Duodenal mucosa (tissue), 2 donors: Measurements from ENCODE around the gene PLXNB3.
"Not testable (repeated sequence)": the region's sequence is repeated elsewhere in the genome, so short reads cannot be mapped to it uniquely, and the experiment has no call there.

ENCODE experiments used
- H3K27ac ChIP-seq: one replicate; pipeline ENCODE4 v1.7.0; 2013; ENCODE audit warnings: low read depth, low read length
- H3K27me3 ChIP-seq, 2 donors: one replicate each; pipeline ENCODE4 v1.7.0; 2013; ENCODE audit warnings: low read length in 2 of 2, control low read depth in 1 of 2; ENCODE audit not compliant: insufficient read depth in 2 of 2, control insufficient read depth in 1 of 2
- H3K36me3 ChIP-seq, 2 donors: one replicate each; pipeline ENCODE4 v1.7.0; 2013; ENCODE audit warnings: low read length in 2 of 2, control low read depth in 1 of 2; ENCODE audit not compliant: insufficient read depth in 2 of 2, control insufficient read depth in 1 of 2
- H3K4me1 ChIP-seq, 2 donors: one replicate each; pipeline ENCODE4 v1.7.0; 2013; ENCODE audit warnings: low read length in 2 of 2, control low read depth in 1 of 2; ENCODE audit not compliant: insufficient read depth in 2 of 2, control insufficient read depth in 1 of 2
- H3K4me3 ChIP-seq, 2 donors: one replicate each; pipeline ENCODE4 v1.7.0; 2013; ENCODE audit warnings: low read length in 2 of 2, low read depth in 1 of 2
- H3K9ac ChIP-seq, 2 donors: one replicate each; pipeline ENCODE4 v1.7.0; 2013; ENCODE audit warnings: low read length in 2 of 2, low read depth in 1 of 2
- H3K9me3 ChIP-seq, 2 donors: one replicate each; pipeline ENCODE4 v1.7.0; 2013; ENCODE audit warnings: low read length in 2 of 2, control low read depth in 1 of 2; ENCODE audit not compliant: control insufficient read depth in 1 of 2

Gene PLXNB3

GRCh38 chrX:153725039-153725831, 38.8 kb upstream of the PLXNB3 start:
- Histone ChIP-seq H3K36me3 (peaks cover 0 to 10% of the 10 kb centered on the region in 2 donors), H3K4me1 (peaks cover 36 to 49% of the 10 kb centered on the region in 2 donors), H3K9me3 (no peaks in the 10 kb centered on the region), H3K4me3 (peak overlapping the region; percentile 63 to 65), H3K27ac (peak overlapping the region; percentile 73), H3K27me3 (no peaks in the 10 kb centered on the region), H3K9ac (peak overlapping the region; percentile 57 to 65)

- H3K9me3 ChIP-seq, result no peaks in the 10 kb centered on the region
- peaks cover 0 to 5% of the 10 kb centered on the region in 2 donors for H3K36me3 ChIP-seq
- no peaks in the 10 kb centered on the region for H3K27me3 ChIP-seq
- peaks cover 36 to 49% of the 10 kb centered on the region in 2 donors for H3K4me1 ChIP-seq
- peak overlapping the region; percentile 85 for H3K27ac ChIP-seq
- peak overlapping the region; percentile 50 to 53 for H3K4me3 ChIP-seq
- peak overlapping the region; percentile 25 to 65 for H3K9ac ChIP-seq
Measured at GRCh38 chrX:153725832-153726285, 38.2 kb upstream of the PLXNB3 start.

GRCh38 chrX:153726286-153727122, 37.5 kb upstream of the PLXNB3 start:
- Histone ChIP-seq H3K4me3 (peak overlapping the region; percentile 50 to 53), H3K27ac (peak overlapping the region; percentile 85), H3K9ac (peak overlapping the region; percentile 47 to 65), H3K9me3 (no peaks in the 10 kb centered on the region), H3K27me3 (no peaks in the 10 kb centered on the region), H3K36me3 (peaks cover 0 to 4% of the 10 kb centered on the region in 2 donors), H3K4me1 (peaks cover 36 to 53% of the 10 kb centered on the region in 2 donors)

GRCh38 chrX:153727123-153727931, 36.7 kb upstream of the PLXNB3 start:
- H3K36me3 ChIP-seq, result peaks cover 0 to 3% of the 10 kb centered on the region in 2 donors
- peak overlapping the region; percentile 50 to 53 for H3K4me3 ChIP-seq
- peaks cover 31 to 49% of the 10 kb centered on the region in 2 donors for H3K4me1 ChIP-seq
- peak overlapping the region; percentile 85 for H3K27ac ChIP-seq
- peak overlapping the region; percentile 47 to 65 for H3K9ac ChIP-seq
- H3K27me3 ChIP-seq, result no peaks in the 10 kb centered on the region
- no peaks in the 10 kb centered on the region for H3K9me3 ChIP-seq

GRCh38 chrX:153728095-153728494, 36.0 kb upstream of the PLXNB3 start:
- Histone ChIP-seq H3K27ac (peak overlapping the region; percentile 85), H3K36me3 (peaks cover 0 to 3% of the 10 kb centered on the region in 2 donors), H3K9me3 (no peaks in the 10 kb centered on the region), H3K4me1 (peaks cover 23 to 41% of the 10 kb centered on the region in 2 donors), H3K4me3 (peak overlapping the region; percentile 1 to 50), H3K27me3 (no peaks in the 10 kb centered on the region), H3K9ac (no peak overlapping the region)

GRCh38 chrX:153728951-153729631, 35.0 kb upstream of the PLXNB3 start:
- Histone ChIP-seq H3K9ac (no peak overlapping the region), H3K36me3 (peaks cover 0 to 3% of the 10 kb centered on the region in 2 donors), H3K9me3 (no peaks in the 10 kb centered on the region), H3K27ac (no peak overlapping the region), H3K4me1 (peaks cover 21 to 40% of the 10 kb centered on the region in 2 donors), H3K27me3 (no peaks in the 10 kb centered on the region), H3K4me3 (no peak overlapping the region)

GRCh38 chrX:153730115-153730514, 33.9 kb upstream of the PLXNB3 start:
- H3K9ac ChIP-seq, H3K36me3 ChIP-seq, H3K27ac ChIP-seq, H3K9me3 ChIP-seq, H3K27me3 ChIP-seq, H3K4me3 ChIP-seq: not testable (repeated sequence)
- peaks cover 21 to 37% of the 10 kb centered on the region in 2 donors for H3K4me1 ChIP-seq

GRCh38 chrX:153731117-153731844, 32.8 kb upstream of the PLXNB3 start:
- no peaks in the 10 kb centered on the region for H3K9me3 ChIP-seq
- peaks cover 0 to 3% of the 10 kb centered on the region in 2 donors for H3K36me3 ChIP-seq
- H3K9ac ChIP-seq, result no peak overlapping the region
- no peaks in the 10 kb centered on the region for H3K27me3 ChIP-seq
- no peak overlapping the region for H3K4me3 ChIP-seq
- H3K27ac ChIP-seq, result no peak overlapping the region
- H3K4me1 ChIP-seq, result peaks cover 21 to 28% of the 10 kb centered on the region in 2 donors

GRCh38 chrX:153731845-153732215, 32.2 kb upstream of the PLXNB3 start:
- Histone ChIP-seq H3K9ac (no peak overlapping the region), H3K27me3 (no peaks in the 10 kb centered on the region), H3K36me3 (peaks cover 0 to 3% of the 10 kb centered on the region in 2 donors), H3K9me3 (no peaks in the 10 kb centered on the region), H3K4me3 (no peak overlapping the region), H3K27ac (no peak overlapping the region), H3K4me1 (peaks cover 15 to 28% of the 10 kb centered on the region in 2 donors)
